HepG2 (cell line): Measurements from ENCODE around the gene COL27A1. TPM values are rescaled to one million over a fixed set of nuclear protein-coding genes. Genes with fewer than 3 reads are reported as not detected.

Experiments used
- AGO1 ChIP-seq: fragments of 200-400 bp; formaldehyde crosslinking; IDR thresholded peaks from 2 replicates; pipeline ENCODE4 v1.6.1; 2017; ENCODE audit warnings: mild to moderate bottlenecking, low read depth, low read length, moderate library complexity; ENCODE audit not compliant: poor library complexity, severe bottlenecking
- BCL6 ChIP-seq: IDR thresholded peaks from 2 replicates; pipeline ENCODE4 v1.6.1; 2016; ENCODE audit warnings: missing genetic modification reagents, missing compliant biosample characterization
- CREB1 ChIP-seq, 2 experiments: fragments of 450-650 bp in 1 of 2; IDR thresholded peaks; 2 replicates each; pipeline ENCODE4 v1.6.1; 2016 to 2017; ENCODE audit warnings: control low read depth in 1 of 2, mild to moderate bottlenecking in 1 of 2, missing compliant biosample characterization in 1 of 2, missing genetic modification characterization in 1 of 2
- ELF1 ChIP-seq: sonication (generic); formaldehyde crosslinking; IDR thresholded peaks from 2 replicates; pipeline ENCODE4 v1.4.0; 2020; ENCODE audit warnings: missing genetic modification reagents
- GABPA ChIP-seq, 2 experiments: IDR thresholded peaks; 2 replicates each; pipeline ENCODE4 v1.6.1; 2011 to 2016; ENCODE audit warnings: low read depth in 2 of 2, low read length in 1 of 2, missing biosample characterization in 1 of 2, missing genetic modification characterization in 1 of 2
- HOXA9 ChIP-seq: sonication (generic); formaldehyde crosslinking; IDR thresholded peaks from 2 replicates; pipeline ENCODE4 v1.8.1; 2022; ENCODE audit warnings: missing genetic modification reagents, mild to moderate bottlenecking, moderate library complexity, borderline replicate concordance
- IKZF4 ChIP-seq: sonication (generic); formaldehyde crosslinking; IDR thresholded peaks from 2 replicates; pipeline ENCODE4 v1.5.1; 2020; ENCODE audit warnings: borderline replicate concordance, mild to moderate bottlenecking, low read depth, missing genetic modification reagents; ENCODE audit errors: not compliant biosample characterization
- JUN ChIP-seq: sonication (generic); formaldehyde crosslinking; IDR thresholded peaks from 2 replicates; pipeline ENCODE4 v1.4.0; 2020; ENCODE audit warnings: mild to moderate bottlenecking, missing genetic modification reagents
- MTA3 ChIP-seq: sonication (generic); formaldehyde crosslinking; IDR thresholded peaks from 2 replicates; pipeline ENCODE4 v1.4.0; 2020; ENCODE audit warnings: missing genetic modification reagents
- PCBP2 ChIP-seq: fragments of 200-400 bp; formaldehyde crosslinking; optimal IDR thresholded peaks from 2 replicates; pipeline ENCODE3; 2018; ENCODE audit warnings: low read length, low read depth; ENCODE audit not compliant: poor library complexity, severe bottlenecking
- STAT6 ChIP-seq: sonication (generic); formaldehyde crosslinking; IDR thresholded peaks from 2 replicates; pipeline ENCODE4 v1.4.0; 2020; ENCODE audit warnings: missing genetic modification reagents, mild to moderate bottlenecking, borderline replicate concordance
- ZBTB26 ChIP-seq: IDR thresholded peaks from 2 replicates; pipeline ENCODE4 v1.6.1; 2016; ENCODE audit warnings: missing compliant biosample characterization, missing genetic modification reagents, borderline replicate concordance
- ZNF276 ChIP-seq: sonication (generic); formaldehyde crosslinking; IDR thresholded peaks from 2 replicates; pipeline ENCODE4 v1.4.0; 2020; ENCODE audit warnings: mild to moderate bottlenecking, low read depth, missing genetic modification reagents
- ZNF281 ChIP-seq: sonication (generic); formaldehyde crosslinking; IDR thresholded peaks from 2 replicates; pipeline ENCODE4 v1.4.0; 2020; ENCODE audit warnings: missing genetic modification reagents, borderline replicate concordance
- ZNF329 ChIP-seq: sonication (generic); formaldehyde crosslinking; IDR thresholded peaks from 2 replicates; pipeline ENCODE4 v1.9.0; 2021; ENCODE audit warnings: low read depth, mild to moderate bottlenecking, missing genetic modification reagents
- ZNF335 ChIP-seq: sonication (generic); formaldehyde crosslinking; IDR thresholded peaks from 2 replicates; pipeline ENCODE4 v1.4.0; 2020; ENCODE audit warnings: missing genetic modification reagents
- ZNF598 ChIP-seq: sonication (generic); formaldehyde crosslinking; IDR thresholded peaks from 2 replicates; pipeline ENCODE4 v1.5.1; 2020; ENCODE audit warnings: mild to moderate bottlenecking, missing genetic modification reagents, borderline replicate concordance
- ZNF788 ChIP-seq: sonication (generic); formaldehyde crosslinking; IDR thresholded peaks from 2 replicates; pipeline ENCODE4 v1.5.0; 2020; ENCODE audit warnings: mild to moderate bottlenecking, missing genetic modification reagents, borderline replicate concordance
- polyA plus RNA-seq, 8 experiments: library from polyadenylated mRNA; depleted of rRNA in 3 of 8; stranded (reverse) in 7 of 8; unstranded in 1 of 8; fragments of >200 nt; fragmentation: Illumina TruSeq in 4 of 8; extraction: Trizol in 4 of 8; gene quantifications; 2 replicates each; pipeline versions ENCODE4 v1.2.1 to v1.2.3, GENCODE V29; 2011 to 2016; ENCODE audit warnings: low read depth in 4 of 8, missing spikeins in 1 of 8, mixed read lengths in 1 of 8; ENCODE audit not compliant: insufficient read depth in 1 of 8
- total RNA-seq, 5 experiments: library from RNA; depleted of rRNA; stranded (reverse); fragments of >200 nt; fragmentation: Illumina TruSeq; extraction: Trizol; gene quantifications; 2 replicates each; pipeline ENCODE4 v1.2.3, GENCODE V29; 2016; ENCODE audit warnings: low read depth in 1 of 5

Gene COL27A1
- total and polyA plus RNA-seq, 2 of the 13 experiments (the other 11 are each of a cell fraction or from before 2014, with no cell fraction given) = 71.3 to 89.1 TPM

DNA sequence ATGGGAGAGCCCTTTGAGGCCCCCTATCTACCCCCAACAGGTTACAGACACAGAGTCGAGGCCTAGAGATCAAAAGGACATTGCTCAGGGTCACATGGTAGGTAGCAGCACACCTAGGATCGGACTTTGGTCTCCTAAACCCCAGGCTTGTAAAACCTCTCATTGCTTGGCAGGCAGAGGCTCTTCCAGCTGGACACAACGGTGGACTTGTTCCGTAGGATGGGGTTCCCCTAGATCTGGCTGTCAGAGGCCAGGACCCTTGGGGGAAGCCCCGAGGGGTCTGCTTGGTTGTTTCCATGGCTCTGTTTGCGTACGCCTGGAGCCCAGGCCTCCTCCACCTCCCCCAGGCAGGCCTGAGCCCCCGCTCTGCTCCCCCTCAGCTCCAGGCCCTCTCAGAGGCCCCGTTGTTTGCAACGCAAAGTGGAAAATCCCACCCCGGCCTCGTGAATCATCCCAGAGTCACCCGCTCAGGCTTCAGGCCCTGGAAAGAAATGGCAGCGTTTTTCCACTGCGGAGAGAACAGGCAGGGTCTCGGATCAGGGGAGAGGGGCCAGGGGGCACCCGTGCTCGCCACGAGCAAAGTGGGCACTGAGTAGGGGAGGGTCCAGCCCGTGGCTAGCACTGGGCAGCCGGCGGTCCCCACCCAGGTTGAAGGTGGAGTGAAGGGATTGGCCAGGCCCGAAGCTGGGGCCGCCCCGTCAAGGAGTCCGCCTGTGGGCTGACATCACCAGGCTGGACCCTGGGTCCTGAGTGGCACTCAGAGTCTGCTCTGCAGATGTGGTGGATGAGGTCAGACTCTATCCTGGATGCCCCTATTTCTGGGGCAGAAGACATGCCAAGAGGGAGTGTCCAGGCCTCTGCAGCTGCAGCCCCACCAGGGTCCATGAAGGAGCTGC lies 19.8 kb downstream of the COL27A1 start (continued):
- peak; percentile 83; the same call in 1 of the 2 replicates for TF ChIP-seq STAT6 (CRISPR knock-in tag)
- peak; percentile 77 for TF ChIP-seq ZNF335 (CRISPR knock-in tag)
- no peak for TF ChIP-seq GABPA (IDR thresholded peaks at IDR 0.05; ENCODE audit: low read depth, low read length)
- peak; percentile 51 for TF ChIP-seq GABPA (CRISPR knock-in tag; IDR thresholded peaks at IDR 0.05; ENCODE audit: low read depth)
- TF ChIP-seq MTA3 (CRISPR knock-in tag) = no peak
- TF ChIP-seq ZBTB26 (CRISPR knock-in tag) = no peak
- TF ChIP-seq PCBP2 = no peak
- TF ChIP-seq ZNF281 (CRISPR knock-in tag) = peak; percentile 81; the same call in 1 of the 2 replicates
- TF ChIP-seq IKZF4 (CRISPR knock-in tag) = no peak
- TF ChIP-seq ZNF598 (CRISPR knock-in tag) = 0 out of 2 replicates have a peak, but pooled peaks have one; percentile 56
- peak; percentile 15 for TF ChIP-seq JUN (CRISPR knock-in tag)
- TF ChIP-seq ZNF329 = no peak
- peak; percentile 42; the same call in 1 of the 2 replicates for TF ChIP-seq ZNF788
- TF ChIP-seq HOXA9 (CRISPR knock-in tag) = no peak
- peak; percentile 81 for TF ChIP-seq BCL6 (CRISPR knock-in tag)
- no peak for TF ChIP-seq CREB1 (IDR thresholded peaks at IDR 0.05)
- no peak for TF ChIP-seq CREB1 (CRISPR knock-in tag; IDR thresholded peaks at IDR 0.05)
- peak; percentile 68 for TF ChIP-seq AGO1
- 0 out of 2 replicates have a peak, but pooled peaks have one; percentile 28 for TF ChIP-seq ELF1
- TF ChIP-seq ZNF276 (CRISPR knock-in tag) = peak; percentile 66; the same call in 1 of the 2 replicates
